Esophagus muscularis mucosa (tissue), 4 donors: Measurements from ENCODE around the gene POLR2C. TPM values are rescaled to one million over a fixed set of nuclear protein-coding genes. Genes with fewer than 3 reads are reported as not detected.
A peak's percentile ranks its signal among the peaks of the same experiment; 100 is the strongest.

Source experiments
- DNase-seq: peaks from one replicate; pipeline ENCODE4 v3.0.0-alpha.2; 2017; ENCODE audit errors: extremely low spot score
- H3K27ac ChIP-seq, 4 donors: fragments of 200-600 bp; sonication (generic); replicated peaks in 1 of 4; 1 replicate in 3 of 4; 2 replicates in 1 of 4; pipeline ENCODE4 v1.5.1; 2016 to 2019; ENCODE audit warnings: mild to moderate bottlenecking in 1 of 4
- H3K27me3 ChIP-seq, 4 donors: fragments of 200-600 bp; sonication (generic); one replicate each; pipeline versions ENCODE4 v1.5.1 to v1.6.0; 2016 to 2019
- H3K36me3 ChIP-seq, 4 donors: fragments of 200-600 bp; sonication (generic); one replicate each; pipeline ENCODE4 v1.5.1; 2016 to 2019
- H3K4me1 ChIP-seq, 4 donors: fragments of 200-600 bp; sonication (generic); one replicate each; pipeline ENCODE4 v1.5.1; 2016 to 2019
- H3K4me3 ChIP-seq, 4 donors: fragments of 200-600 bp; sonication (generic); 1 replicate in 2 of 4; 2 replicates in 2 of 4; pipeline ENCODE4 v1.5.1; 2016 to 2019; ENCODE audit warnings: mild to moderate bottlenecking in 4 of 4, moderate library complexity in 1 of 4
- H3K9me3 ChIP-seq, 4 donors: fragments of 200-600 bp; sonication (generic); 1 replicate in 3 of 4; 2 replicates in 1 of 4; pipeline ENCODE4 v1.5.1; 2016 to 2019
- EP300 ChIP-seq: sonication (generic); formaldehyde crosslinking; IDR thresholded peaks from one replicate; pipeline ENCODE4 v1.6.1; 2017; ENCODE audit warnings: antibody characterized with exemption
- POLR2A ChIP-seq: fragments of 450-650 bp; IDR thresholded peaks from one replicate; pipeline ENCODE4 v1.6.1; 2017; ENCODE audit warnings: antibody characterized with exemption, moderate library complexity, mild to moderate bottlenecking, low read depth
- POLR2AphosphoS5 ChIP-seq, 2 donors: sonication (generic); formaldehyde crosslinking; IDR thresholded peaks; one replicate each; pipeline ENCODE4 v1.6.1; 2017; ENCODE audit warnings: antibody characterized with exemption in 2 of 2
- WGBS: methylation state at CpG from one replicate; pipeline ENCODE4 v1.1.5; 2018; 5-methylcytosine and 5-hydroxymethylcytosine counted together
- intact Hi-C: fragments of 100-400 bp; cut with DNase I; formaldehyde crosslinking; loops from one replicate; pipeline ENCODE4 v1.15.1; 2023
- total RNA-seq, 4 donors: library from RNA; depleted of rRNA; stranded (reverse); fragments of >200 nt; gene quantifications; one replicate each; pipeline versions ENCODE4 v1.1.0 to v1.2.1, GENCODE V29; 2016
- TF ChIP-seq, protein P1 (sequence below), 3 experiments: fragments of 200-600 bp in 2 of 3; fragments of 450-650 bp in 1 of 3; sonication (generic) in 2 of 3; IDR thresholded peaks; one replicate each; pipeline ENCODE4 v1.5.1; 2017 to 2019; ENCODE audit warnings: antibody characterized with exemption in 3 of 3, mild to moderate bottlenecking in 2 of 3, moderate library complexity in 1 of 3

Gene POLR2C
- total RNA-seq, 4 donors from 2014 or later: 95.5 to 154 (median 107) TPM

DNA sequence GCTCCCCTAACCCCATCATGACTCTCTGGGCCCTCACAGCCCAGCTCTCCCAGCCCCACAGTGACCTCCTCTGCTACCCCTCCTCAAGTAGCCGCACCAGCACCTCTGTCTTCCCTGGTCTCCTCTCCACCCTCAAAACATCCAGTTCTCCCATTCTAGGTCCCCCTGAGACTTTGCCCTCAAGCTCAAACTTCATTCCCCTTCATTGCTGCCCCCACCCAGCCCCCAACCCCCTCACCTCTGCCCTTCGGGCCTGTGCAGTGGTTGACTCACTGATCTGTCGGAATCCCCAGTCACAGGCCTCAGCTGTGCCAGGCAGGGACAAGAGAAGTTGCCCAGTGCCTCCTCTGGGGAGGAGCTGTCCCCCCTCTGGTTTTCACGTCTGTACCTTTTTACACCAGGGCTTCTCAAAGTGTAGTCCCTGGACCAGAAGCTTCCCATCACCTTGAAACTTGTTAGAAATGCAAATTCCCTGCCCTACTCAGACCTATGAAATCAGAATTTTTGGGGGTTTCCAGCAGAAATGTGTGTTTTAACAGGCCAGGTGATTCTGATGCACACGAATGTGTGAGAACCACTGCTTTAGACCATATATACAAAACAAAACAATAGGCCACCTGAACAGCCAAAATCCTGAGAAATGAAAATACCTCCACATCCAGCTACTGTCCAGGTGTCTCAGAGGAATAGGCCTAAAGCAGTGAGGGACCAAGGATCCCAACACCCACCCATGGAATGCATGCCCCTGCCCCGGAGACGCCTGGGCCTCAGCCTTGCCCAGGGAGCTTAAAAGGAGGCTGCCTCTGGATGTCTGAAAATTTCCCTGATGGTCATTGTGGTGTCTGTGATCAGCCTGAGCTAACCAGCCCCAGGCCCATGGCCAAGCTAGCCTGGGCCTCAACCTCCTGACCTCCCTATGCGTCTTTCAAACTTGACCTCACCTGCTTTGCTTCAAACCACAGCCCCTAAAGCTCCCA is 24.7 kb downstream of the POLR2C start:
- WGBS: 80% methylated on average over 7 of the region's 8 CpGs
- Histone ChIP-seq H3K4me3 (peak overlapping the region; percentile 73 to 81 (median 80)), H3K36me3 (no peaks in the 10 kb centered on the region), H3K27me3 (no peaks in the 10 kb centered on the region), H3K4me1 (peaks cover 18 to 36% (median 28%) of the 10 kb centered on the region in 4 donors), H3K9me3 (no peaks in the 10 kb centered on the region), H3K27ac (peak overlapping the region; percentile 49 to 76 (median 72))
- intact Hi-C loops: loop anchor here (5.0 kb wide), 1 partner anchor 50 kb away; the partner anchor contains the start of gene CCDC102A
- no peak for DNase-seq
- TF ChIP-seq, protein P1, sequence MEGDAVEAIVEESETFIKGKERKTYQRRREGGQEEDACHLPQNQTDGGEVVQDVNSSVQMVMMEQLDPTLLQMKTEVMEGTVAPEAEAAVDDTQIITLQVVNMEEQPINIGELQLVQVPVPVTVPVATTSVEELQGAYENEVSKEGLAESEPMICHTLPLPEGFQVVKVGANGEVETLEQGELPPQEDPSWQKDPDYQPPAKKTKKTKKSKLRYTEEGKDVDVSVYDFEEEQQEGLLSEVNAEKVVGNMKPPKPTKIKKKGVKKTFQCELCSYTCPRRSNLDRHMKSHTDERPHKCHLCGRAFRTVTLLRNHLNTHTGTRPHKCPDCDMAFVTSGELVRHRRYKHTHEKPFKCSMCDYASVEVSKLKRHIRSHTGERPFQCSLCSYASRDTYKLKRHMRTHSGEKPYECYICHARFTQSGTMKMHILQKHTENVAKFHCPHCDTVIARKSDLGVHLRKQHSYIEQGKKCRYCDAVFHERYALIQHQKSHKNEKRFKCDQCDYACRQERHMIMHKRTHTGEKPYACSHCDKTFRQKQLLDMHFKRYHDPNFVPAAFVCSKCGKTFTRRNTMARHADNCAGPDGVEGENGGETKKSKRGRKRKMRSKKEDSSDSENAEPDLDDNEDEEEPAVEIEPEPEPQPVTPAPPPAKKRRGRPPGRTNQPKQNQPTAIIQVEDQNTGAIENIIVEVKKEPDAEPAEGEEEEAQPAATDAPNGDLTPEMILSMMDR (IDR thresholded peaks at IDR 0.05): no peak
- TF ChIP-seq EP300: no peak
- TF ChIP-seq POLR2A: no peak
- no peak for TF ChIP-seq POLR2AphosphoS5 (IDR thresholded peaks at IDR 0.05)

DNA sequence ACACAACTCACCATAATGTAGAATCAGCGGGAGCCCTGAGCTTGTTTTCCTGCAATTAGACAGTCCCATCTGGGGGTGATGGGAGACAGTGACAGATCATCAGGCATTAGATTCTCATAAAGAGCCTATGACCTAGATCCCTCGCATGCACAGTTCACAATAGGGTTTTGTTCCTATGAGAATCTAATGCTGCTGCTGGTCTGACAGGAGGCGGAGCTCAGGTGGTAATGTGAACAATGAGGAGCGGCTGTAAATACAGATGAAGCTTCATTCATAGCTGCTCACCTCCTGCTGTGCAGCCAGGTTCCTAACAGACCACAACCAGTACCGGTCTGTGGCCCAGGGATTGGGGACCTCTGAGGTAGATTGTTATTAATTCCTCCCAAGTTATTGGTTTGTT is 26.8 kb downstream of the POLR2C start:
- TF ChIP-seq POLR2A (no peak), EP300 (no peak)
- TF ChIP-seq, protein P1 (IDR thresholded peaks at IDR 0.05): no peak
- H3K9me3 ChIP-seq: no peaks in the 10 kb centered on the region
- intact Hi-C loops: loop anchor here (5.0 kb wide), 1 partner anchor 48 kb away; the partner anchor contains the start of gene CCDC102A
- 93% methylated on average over 5 of the region's 5 CpGs for WGBS
- H3K4me3 ChIP-seq: no peak overlapping the region
- H3K27me3 ChIP-seq: no peaks in the 10 kb centered on the region
- DNase-seq: no peak
- no peak overlapping the region for H3K27ac ChIP-seq
- H3K4me1 ChIP-seq: peaks cover 18 to 31% (median 26%) of the 10 kb centered on the region in 4 donors
- H3K36me3 ChIP-seq: no peaks in the 10 kb centered on the region

DNA sequence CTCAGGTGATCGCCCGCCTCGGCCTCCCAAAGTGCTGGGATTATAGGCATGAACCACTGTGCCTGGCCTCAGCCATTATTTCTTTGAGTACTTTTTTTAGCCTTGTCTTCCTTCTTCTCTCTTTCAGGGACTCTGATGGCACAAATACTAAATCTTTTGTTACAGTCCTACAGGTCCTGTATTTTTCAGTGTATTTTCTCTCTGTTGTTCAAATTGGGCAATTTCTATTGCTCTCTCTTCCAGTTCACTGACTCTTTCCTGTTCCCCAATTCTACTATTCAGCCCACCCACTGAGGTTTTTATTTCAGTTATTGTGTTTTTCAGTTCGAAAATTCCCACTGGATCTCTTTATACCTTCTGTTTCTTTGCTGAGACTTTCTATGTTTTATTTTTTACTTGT is 31.3 kb downstream of the POLR2C start:
- DNase-seq: no peak
- Histone ChIP-seq H3K4me3 (no peak overlapping the region), H3K27ac (no peak overlapping the region), H3K4me1 (no peaks in the 10 kb centered on the region), H3K36me3 (no peaks in the 10 kb centered on the region), H3K27me3 (no peaks in the 10 kb centered on the region), H3K9me3 (no peaks in the 10 kb centered on the region)
- intact Hi-C loops: no loop called here
- 93% methylated on average over 4 of the region's 4 CpGs for WGBS
- TF ChIP-seq POLR2AphosphoS5 (IDR thresholded peaks at IDR 0.05): no peak
- TF ChIP-seq, protein P1 (IDR thresholded peaks at IDR 0.05): no peak

DNA sequence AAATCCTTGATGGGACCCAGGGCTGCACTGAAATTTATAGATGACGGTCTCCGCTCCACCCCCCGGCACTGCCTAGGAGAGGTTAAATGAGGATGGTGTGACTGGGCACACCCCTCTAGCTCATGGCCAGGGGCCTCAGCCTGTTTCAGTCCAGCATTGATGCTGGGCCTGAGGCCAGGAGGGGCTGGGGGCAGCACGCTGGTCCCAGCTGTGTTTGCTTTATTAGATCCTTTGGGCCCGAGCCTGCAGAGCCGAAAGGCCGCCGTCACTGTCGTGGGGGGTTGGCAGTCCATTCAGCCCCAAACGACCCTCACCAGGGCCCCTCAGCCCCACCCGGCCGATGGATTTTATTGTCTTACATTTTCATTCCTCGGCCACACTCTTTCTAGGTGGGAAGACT is 34.6 kb downstream of the POLR2C start:
- Histone ChIP-seq H3K4me1 (no peaks in the 10 kb centered on the region), H3K27ac (no peak overlapping the region), H3K36me3 (no peaks in the 10 kb centered on the region), H3K4me3 (no peak overlapping the region), H3K27me3 (no peaks in the 10 kb centered on the region), H3K9me3 (no peaks in the 10 kb centered on the region)
- 84% methylated on average over 13 of the region's 13 CpGs for WGBS
- TF ChIP-seq POLR2AphosphoS5 (IDR thresholded peaks at IDR 0.05) (no peak), POLR2A (no peak), EP300 (no peak)
- TF ChIP-seq, protein P1 (IDR thresholded peaks at IDR 0.05): no peak
- intact Hi-C loops: no loop called here
- no peak for DNase-seq
